ENCODE results near the gene LCN6.

DNA sequence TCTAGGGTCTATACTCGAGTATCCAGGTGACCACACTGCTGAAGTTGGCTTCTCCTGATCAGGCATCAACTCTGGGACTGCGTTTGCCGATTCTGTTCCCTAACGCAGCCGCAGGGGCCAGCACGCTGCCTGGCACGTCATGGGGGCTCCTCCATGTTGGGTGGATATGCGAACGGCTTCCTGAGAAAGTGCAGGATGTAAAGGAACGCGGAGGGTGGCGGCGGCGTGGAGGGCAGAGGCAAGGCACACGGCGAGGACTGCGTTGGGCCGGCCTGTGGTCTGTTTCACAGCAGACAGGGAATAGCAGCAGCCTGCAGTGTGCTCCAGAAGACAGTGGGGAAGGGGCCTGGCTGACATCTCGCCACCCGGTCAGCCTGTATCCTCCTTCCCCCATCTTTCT lies 9.4 kb downstream of the LCN6 start:
- TF ChIP-seq POLR2A (IDR thresholded peaks at IDR 0.05), result no peak
- TF ChIP-seq, protein P1, sequence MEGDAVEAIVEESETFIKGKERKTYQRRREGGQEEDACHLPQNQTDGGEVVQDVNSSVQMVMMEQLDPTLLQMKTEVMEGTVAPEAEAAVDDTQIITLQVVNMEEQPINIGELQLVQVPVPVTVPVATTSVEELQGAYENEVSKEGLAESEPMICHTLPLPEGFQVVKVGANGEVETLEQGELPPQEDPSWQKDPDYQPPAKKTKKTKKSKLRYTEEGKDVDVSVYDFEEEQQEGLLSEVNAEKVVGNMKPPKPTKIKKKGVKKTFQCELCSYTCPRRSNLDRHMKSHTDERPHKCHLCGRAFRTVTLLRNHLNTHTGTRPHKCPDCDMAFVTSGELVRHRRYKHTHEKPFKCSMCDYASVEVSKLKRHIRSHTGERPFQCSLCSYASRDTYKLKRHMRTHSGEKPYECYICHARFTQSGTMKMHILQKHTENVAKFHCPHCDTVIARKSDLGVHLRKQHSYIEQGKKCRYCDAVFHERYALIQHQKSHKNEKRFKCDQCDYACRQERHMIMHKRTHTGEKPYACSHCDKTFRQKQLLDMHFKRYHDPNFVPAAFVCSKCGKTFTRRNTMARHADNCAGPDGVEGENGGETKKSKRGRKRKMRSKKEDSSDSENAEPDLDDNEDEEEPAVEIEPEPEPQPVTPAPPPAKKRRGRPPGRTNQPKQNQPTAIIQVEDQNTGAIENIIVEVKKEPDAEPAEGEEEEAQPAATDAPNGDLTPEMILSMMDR (IDR thresholded peaks at IDR 0.05), result no peak

Measured in testis (tissue), 2 donors.